AG04449 (cell line): ENCODE data around the gene MYMK.

Source experiments
- CTCF ChIA-PET: fragments of 350-600 bp; formaldehyde crosslinking; extraction: SDS; loops from one replicate; lab custom pipeline; 2021; ENCODE audit warnings: antibody characterized with exemption; lab: Yijun Ruan, JAX
- POLR2A ChIA-PET: fragments of 400-600, 350-600 bp; formaldehyde crosslinking; extraction: SDS; loops from one replicate; lab custom pipeline; 2020; ENCODE audit warnings: antibody characterized with exemption, inconsistent platforms; lab: Yijun Ruan, JAX
- DNase-seq: peaks from one replicate; pipeline ENCODE4 v3.0.0-alpha.2; 2010; ENCODE audit warnings: low read depth, low spot score
- H3K4me3 ChIP-seq: 2 replicates; pipeline ENCODE4 v1.5.1; 2011; ENCODE audit warnings: low read depth, mild to moderate bottlenecking, control low read depth, low read length
- TF ChIP-seq, protein P1 (sequence below): IDR thresholded peaks from one replicate; pipeline ENCODE4 v1.5.1; 2011; ENCODE audit warnings: mild to moderate bottlenecking, moderate library complexity, low read length, control low read depth, inconsistent platforms; ENCODE audit not compliant: insufficient read depth; ENCODE audit errors: missing control alignments

MYMK gene

DNA sequence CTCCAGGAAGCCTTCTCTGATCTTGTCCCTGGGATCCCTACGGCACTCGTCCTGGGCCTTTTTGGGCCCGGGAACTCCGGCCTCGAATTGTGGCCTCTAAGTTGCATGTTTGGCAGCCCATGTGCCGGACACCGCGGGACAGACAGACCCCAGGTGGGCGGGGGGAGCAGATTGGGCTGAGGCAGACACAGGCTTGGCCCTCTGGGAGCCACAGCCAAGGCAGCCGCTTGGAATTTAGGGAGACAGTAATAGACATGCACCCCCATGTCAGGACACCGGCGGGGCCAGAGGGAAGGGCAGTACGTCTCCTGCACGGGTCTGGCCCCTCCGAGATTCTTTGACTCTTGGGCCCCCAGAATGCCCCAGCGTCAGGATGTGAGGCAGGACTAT is 45.9 kb upstream of the MYMK start:
- POLR2A ChIA-PET, result no interaction called here
- TF ChIP-seq, protein P1, sequence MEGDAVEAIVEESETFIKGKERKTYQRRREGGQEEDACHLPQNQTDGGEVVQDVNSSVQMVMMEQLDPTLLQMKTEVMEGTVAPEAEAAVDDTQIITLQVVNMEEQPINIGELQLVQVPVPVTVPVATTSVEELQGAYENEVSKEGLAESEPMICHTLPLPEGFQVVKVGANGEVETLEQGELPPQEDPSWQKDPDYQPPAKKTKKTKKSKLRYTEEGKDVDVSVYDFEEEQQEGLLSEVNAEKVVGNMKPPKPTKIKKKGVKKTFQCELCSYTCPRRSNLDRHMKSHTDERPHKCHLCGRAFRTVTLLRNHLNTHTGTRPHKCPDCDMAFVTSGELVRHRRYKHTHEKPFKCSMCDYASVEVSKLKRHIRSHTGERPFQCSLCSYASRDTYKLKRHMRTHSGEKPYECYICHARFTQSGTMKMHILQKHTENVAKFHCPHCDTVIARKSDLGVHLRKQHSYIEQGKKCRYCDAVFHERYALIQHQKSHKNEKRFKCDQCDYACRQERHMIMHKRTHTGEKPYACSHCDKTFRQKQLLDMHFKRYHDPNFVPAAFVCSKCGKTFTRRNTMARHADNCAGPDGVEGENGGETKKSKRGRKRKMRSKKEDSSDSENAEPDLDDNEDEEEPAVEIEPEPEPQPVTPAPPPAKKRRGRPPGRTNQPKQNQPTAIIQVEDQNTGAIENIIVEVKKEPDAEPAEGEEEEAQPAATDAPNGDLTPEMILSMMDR, result no peak
- H3K4me3 ChIP-seq, result no peak overlapping the region
- CTCF ChIA-PET, result no interaction called here
- DNase-seq, result no peak

DNA sequence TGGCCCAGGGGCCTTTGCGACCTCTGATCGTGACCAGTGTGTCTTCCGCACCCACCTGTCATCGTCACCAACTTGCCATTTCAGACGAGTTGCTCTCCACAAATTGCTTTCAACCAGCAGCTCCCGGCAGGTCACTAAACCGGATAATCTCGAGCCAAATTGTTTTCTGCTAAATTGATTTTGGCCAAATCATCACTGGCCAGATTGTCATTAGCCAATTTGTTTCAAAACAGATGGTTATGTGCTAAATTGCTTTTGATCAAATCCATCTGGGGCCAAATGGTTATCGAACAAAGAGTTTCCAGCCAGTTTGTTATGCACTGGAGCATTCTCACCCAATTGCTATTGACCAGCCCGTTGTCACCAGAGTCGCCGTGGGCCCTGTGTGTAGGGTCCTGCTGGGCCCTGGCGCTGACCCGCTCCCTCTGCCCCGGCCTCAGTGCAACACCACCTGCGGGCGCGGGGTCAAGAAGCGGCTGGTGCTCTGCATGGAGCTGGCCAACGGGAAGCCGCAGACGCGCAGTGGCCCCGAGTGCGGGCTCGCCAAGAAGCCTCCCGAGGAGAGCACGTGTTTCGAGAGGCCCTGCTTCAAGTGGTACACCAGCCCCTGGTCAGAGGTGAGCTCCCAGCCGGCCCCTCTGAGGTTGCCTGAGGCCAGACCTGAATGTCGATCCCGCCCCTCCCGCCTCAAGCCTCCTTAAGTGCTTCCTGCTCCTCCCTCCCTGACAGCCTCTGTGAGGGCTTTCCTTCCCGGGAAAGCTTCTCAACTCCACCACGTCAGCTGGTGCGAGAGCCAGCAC is 45.3 kb upstream of the MYMK start:
- ChIA-PET POLR2A (no interaction called here), CTCF (no interaction called here)
- no peak overlapping the region for H3K4me3 ChIP-seq
- no peak for DNase-seq
- TF ChIP-seq, protein P1, result no peak

DNA sequence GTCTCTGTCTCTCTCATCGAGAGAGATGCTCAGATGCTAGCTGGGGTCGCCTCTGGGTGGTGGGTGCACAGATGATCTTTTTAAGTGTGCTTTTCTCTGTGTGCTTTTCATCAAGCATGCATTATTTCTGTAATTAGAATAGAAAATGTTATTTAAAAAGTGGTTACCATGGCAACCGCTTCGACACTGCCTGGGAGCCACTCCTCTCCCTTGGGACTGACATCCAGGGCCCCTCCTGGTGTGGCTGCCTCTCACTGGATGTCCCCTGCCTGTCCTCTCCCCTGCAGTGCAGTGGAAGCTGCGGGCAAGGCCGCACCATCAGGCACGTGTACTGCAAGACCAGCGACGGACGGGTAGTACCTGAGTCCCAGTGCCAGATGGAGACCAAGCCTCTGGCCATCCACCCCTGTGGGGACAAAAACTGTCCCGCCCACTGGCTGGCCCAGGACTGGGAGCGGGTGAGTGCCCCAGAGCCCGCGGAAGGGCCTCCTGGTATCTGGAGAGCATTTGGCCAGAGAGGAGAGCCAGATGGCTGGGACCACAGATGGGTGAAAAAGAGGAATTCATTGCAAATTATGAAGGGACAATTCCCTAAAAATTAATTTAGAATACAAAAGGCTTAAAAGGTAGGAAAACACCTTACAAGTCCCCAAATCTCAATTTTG is 44.5 kb upstream of the MYMK start:
- no peak overlapping the region for H3K4me3 ChIP-seq
- ChIA-PET CTCF (interaction anchor here (0.8 kb wide), 1 partner anchor 11 kb away, joined by 3 read pairs; no protein-coding TSS in a partner anchor), POLR2A (no interaction called here)
- TF ChIP-seq, protein P1, result no peak
- no peak for DNase-seq

DNA sequence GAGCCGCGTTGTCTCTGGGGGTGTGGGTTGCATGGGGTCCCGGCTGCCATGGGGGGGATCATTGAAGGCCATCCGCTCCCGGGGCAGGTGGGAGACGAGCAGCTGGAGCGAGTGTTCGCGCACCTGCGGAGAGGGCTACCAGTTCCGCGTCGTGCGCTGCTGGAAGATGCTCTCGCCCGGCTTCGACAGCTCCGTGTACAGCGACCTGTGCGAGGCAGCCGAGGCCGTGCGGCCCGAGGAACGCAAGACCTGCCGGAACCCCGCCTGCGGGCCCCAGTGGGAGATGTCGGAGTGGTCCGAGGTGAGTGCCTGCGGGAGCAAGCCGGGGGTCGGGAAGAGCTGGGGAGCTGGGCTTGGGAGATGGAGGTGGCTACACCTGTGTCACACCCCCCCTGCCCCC is 43.4 kb upstream of the MYMK start:
- POLR2A ChIA-PET, result no interaction called here
- TF ChIP-seq, protein P1, result no peak
- CTCF ChIA-PET, result interaction anchor here (0.8 kb wide), 1 partner anchor 10 kb away, joined by 3 read pairs; no protein-coding TSS in a partner anchor
- H3K4me3 ChIP-seq, result no peak overlapping the region
- no peak for DNase-seq

DNA sequence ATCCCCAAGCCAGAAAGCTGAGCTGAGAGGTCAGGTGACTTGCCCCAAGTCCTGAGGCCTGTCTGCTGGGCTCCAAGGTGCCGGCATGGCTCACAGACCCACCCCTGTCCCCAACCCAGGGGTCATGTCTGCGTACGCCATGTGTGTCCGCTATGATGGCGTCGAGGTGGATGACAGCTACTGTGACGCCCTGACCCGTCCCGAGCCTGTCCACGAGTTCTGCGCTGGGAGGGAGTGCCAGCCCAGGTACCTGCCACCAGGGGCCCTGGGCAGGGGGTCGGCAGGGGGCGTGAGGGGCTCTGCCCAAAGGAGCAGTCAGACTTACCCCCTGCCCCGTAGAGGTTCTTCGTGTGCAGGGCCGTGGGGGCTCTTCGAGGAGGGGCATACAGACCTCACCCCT is 42.1 kb upstream of the MYMK start:
- POLR2A ChIA-PET, result no interaction called here
- TF ChIP-seq, protein P1, result no peak
- CTCF ChIA-PET, result no interaction called here

DNA sequence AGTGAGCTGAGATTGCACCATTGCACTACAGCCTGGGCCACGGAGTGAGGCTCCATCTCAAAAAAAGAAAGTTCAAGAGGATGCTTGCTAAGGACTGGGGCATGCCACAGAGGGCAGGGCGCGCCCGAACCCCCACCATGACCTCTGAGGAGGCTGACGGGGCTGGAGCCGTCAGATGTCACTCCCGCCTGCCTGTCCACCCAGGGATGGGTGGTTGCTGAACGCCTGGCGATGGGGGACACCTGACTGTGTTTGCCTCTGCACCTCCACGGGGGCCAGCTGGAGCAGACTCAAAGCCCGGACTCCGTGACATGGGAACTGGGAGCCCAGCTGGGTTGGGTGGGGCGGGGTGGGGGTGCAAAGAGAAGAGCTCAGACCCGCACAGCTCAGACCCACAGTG is 41.6 kb upstream of the MYMK start:
- ChIA-PET CTCF (no interaction called here), POLR2A (no interaction called here)
- no peak overlapping the region for H3K4me3 ChIP-seq
- DNase-seq, result no peak
- TF ChIP-seq, protein P1, result no peak

More for the DNA sequence above, 42.1 kb upstream of the MYMK start:
- no peak overlapping the region for H3K4me3 ChIP-seq
- no peak for DNase-seq
